ENCODE data around the gene ADGRL1. TPM values are rescaled to one million over a fixed set of nuclear protein-coding genes. Genes with fewer than 3 reads are reported as not detected.
"Not testable (repeated sequence)": the region's sequence is repeated elsewhere in the genome, so short reads cannot be mapped to it uniquely, and the experiment has no call there.

ADGRL1 gene
- total RNA-seq, 1 experiment from 2014 or later = 1.6 TPM

GRCh38 chr19:14189415-14189814, 16.6 kb downstream of the ADGRL1 start:
- DNase-seq (ENCODE audit: low read depth) = no peak

GRCh38 chr19:14188086-14188485, 17.9 kb downstream of the ADGRL1 start:
- DNase-seq (ENCODE audit: low read depth) = not testable (repeated sequence)

GRCh38 chr19:14187561-14187960, 18.4 kb downstream of the ADGRL1 start:
- DNase-seq (ENCODE audit: low read depth) = no peak

GRCh38 chr19:14186684-14187083, 19.3 kb downstream of the ADGRL1 start:
- not testable (repeated sequence) for DNase-seq (ENCODE audit: low read depth)

- not testable (repeated sequence) for DNase-seq (ENCODE audit: low read depth)
Measured at GRCh38 chr19:14185691-14186090, 20.3 kb downstream of the ADGRL1 start.

- no peak for DNase-seq (ENCODE audit: low read depth)
Measured at GRCh38 chr19:14185158-14185557, 20.8 kb downstream of the ADGRL1 start.

GRCh38 chr19:14183741-14184350, 22.1 kb downstream of the ADGRL1 start:
- DNase-seq (ENCODE audit: low read depth) = no peak

- no peak for DNase-seq (ENCODE audit: low read depth)
Measured at GRCh38 chr19:14182476-14182875, 23.5 kb downstream of the ADGRL1 start.

- DNase-seq (ENCODE audit: low read depth) = no peak
Measured at GRCh38 chr19:14181906-14182305, 24.1 kb downstream of the ADGRL1 start.

GRCh38 chr19:14181199-14181598, 24.8 kb downstream of the ADGRL1 start:
- DNase-seq (ENCODE audit: low read depth) = not testable (repeated sequence)

- no peak for DNase-seq (ENCODE audit: low read depth)
Measured at GRCh38 chr19:14177496-14178074, 28.4 kb downstream of the ADGRL1 start.

GRCh38 chr19:14175351-14175792, 30.6 kb downstream of the ADGRL1 start:
- no peak for DNase-seq (ENCODE audit: low read depth)

- no peak for DNase-seq (ENCODE audit: low read depth)
Measured at GRCh38 chr19:14174883-14175282, 31.1 kb downstream of the ADGRL1 start.

GRCh38 chr19:14168993-14169392, 37.0 kb downstream of the ADGRL1 start:
- no peak for DNase-seq (ENCODE audit: low read depth)

- no peak for DNase-seq (ENCODE audit: low read depth)
Measured at GRCh38 chr19:14168259-14168972, 37.6 kb downstream of the ADGRL1 start.

GRCh38 chr19:14167576-14168138, 38.3 kb downstream of the ADGRL1 start:
- DNase-seq (ENCODE audit: low read depth) = no peak

- no peak for DNase-seq (ENCODE audit: low read depth)
Measured at GRCh38 chr19:14166999-14167575, 38.9 kb downstream of the ADGRL1 start.

GRCh38 chr19:14165990-14166830, 39.8 kb downstream of the ADGRL1 start:
- DNase-seq (ENCODE audit: low read depth) = no peak

- no peak for DNase-seq (ENCODE audit: low read depth)
Measured at GRCh38 chr19:14164724-14165493, 41.1 kb downstream of the ADGRL1 start.

- no peak for DNase-seq (ENCODE audit: low read depth)
Measured at GRCh38 chr19:14164082-14164481, 41.9 kb downstream of the ADGRL1 start.

All from LHCN-M2 (cell line).